H54 (cell line): ENCODE measurements around the gene AOAH.

Experiments used
- DNase-seq: peaks from one replicate; pipeline ENCODE4 v3.0.0; 2011; ENCODE audit warnings: low spot score, mixed read lengths; ENCODE audit not compliant: insufficient read length
- FAIRE-seq: peaks from 3 replicates; lab custom pipeline; 2011; peaks lifted over from hg19 to GRCh38; lab: Jason Lieb, UNC
- POLR2A ChIP-seq: IDR thresholded peaks from 2 replicates; pipeline ENCODE4 v1.6.1; 2011; ENCODE audit warnings: low read depth, mild to moderate bottlenecking, low read length

The AOAH gene, protein sequence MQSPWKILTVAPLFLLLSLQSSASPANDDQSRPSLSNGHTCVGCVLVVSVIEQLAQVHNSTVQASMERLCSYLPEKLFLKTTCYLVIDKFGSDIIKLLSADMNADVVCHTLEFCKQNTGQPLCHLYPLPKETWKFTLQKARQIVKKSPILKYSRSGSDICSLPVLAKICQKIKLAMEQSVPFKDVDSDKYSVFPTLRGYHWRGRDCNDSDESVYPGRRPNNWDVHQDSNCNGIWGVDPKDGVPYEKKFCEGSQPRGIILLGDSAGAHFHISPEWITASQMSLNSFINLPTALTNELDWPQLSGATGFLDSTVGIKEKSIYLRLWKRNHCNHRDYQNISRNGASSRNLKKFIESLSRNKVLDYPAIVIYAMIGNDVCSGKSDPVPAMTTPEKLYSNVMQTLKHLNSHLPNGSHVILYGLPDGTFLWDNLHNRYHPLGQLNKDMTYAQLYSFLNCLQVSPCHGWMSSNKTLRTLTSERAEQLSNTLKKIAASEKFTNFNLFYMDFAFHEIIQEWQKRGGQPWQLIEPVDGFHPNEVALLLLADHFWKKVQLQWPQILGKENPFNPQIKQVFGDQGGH

DNA sequence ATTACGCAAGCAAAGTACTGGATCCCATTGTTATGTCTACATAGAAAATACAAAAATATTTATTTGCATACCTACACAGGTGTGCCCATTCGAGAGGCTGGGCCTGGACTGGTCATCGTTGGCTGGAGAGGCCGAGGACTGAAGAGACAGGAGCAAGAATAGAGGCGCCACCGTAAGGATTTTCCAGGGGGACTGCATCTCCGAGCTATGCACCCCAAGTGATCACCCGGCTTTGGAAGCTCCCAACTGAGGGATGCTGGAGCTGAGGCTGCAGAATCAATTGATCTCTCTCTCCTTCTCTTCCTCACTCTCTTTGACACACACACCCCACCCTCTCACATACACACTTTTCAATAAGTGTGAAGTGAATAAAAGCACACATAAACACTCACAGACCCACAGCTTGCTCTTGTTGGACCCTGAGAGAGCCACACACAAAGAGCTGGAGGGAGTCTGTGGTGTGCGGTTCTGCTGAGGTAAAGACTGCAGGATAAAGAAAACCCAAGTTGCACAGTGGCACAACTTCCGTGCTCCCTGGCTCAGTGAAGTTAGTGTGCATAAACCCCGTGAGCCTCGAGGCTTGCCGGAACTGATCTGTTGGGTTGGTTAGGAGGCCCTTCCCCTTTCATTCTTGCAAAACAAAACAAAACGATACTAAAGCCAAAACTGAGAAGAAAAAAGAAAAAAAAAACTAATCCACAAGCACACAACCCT is at the start of gene AOAH:
AOAH (minus strand) TSS at position 544 of the 714 bp plus-strand sequence; CDS start at position 198, 346 bp downstream.
- DNase-seq (no peak), FAIRE-seq (no peak)
- no peak for TF ChIP-seq POLR2A

DNA sequence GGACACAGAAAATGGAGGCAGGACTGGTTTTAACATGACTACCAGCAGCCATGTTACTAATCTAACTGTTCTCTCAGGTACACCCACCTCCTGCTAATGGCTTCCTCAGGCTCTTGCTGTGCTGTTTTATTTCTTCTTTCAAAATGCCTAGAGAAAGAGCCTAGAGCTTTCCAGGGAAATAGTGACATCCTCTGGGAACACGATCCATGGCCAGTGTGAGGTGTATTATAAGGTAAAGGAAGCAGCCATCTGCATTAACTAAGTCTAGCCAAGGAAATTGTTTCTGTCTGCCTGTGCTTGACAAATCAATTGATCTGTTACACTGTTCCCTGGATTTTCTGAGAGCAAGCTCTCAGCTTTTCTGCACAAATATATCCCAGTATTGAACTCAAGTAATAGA is 42.2 kb upstream of the AOAH start:
- DNase-seq, result no peak
- TF ChIP-seq POLR2A, result no peak
- FAIRE-seq, result no peak

DNA sequence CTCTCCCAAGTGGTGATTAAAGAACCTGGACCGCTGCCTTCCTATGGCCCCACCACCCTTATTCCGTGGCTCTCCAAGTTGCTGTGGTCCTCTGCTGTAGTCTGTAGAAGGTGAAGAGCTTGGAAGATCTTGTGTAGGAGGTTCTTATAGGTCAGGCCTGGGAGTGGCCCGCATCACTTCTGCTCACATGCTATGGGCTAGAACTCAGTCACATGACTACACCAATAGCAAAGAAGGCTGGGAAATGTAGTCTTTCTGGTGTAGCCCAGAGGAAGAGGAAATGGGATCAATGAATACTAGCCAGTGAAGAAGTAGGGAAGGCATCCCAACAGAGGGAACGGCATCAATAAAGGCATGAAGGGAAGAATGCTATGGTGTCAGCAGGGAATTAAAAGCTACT is 41.3 kb upstream of the AOAH start:
- TF ChIP-seq POLR2A, result no peak
- no peak for FAIRE-seq
- no peak for DNase-seq

DNA sequence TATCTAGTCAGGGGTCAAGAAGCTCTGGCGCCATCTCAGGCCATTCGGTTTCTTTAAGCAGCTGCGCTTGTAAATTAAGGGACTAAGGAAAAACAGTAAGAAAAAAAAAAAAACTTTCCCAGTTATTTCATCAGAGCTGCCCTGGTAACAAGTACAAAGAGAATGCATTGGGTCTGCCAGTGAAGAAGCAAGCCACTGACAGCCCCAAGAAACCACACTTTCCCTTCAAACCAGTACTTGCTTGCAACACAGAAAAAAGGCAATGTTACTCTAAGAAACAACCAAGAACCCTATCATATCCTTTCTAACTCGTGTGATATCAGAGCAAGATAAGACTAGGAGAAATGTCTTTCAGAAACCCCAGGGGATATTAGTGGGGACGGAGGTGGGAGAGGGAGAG is 40.6 kb upstream of the AOAH start:
- no peak for DNase-seq
- no peak for FAIRE-seq
- no peak for TF ChIP-seq POLR2A

DNA sequence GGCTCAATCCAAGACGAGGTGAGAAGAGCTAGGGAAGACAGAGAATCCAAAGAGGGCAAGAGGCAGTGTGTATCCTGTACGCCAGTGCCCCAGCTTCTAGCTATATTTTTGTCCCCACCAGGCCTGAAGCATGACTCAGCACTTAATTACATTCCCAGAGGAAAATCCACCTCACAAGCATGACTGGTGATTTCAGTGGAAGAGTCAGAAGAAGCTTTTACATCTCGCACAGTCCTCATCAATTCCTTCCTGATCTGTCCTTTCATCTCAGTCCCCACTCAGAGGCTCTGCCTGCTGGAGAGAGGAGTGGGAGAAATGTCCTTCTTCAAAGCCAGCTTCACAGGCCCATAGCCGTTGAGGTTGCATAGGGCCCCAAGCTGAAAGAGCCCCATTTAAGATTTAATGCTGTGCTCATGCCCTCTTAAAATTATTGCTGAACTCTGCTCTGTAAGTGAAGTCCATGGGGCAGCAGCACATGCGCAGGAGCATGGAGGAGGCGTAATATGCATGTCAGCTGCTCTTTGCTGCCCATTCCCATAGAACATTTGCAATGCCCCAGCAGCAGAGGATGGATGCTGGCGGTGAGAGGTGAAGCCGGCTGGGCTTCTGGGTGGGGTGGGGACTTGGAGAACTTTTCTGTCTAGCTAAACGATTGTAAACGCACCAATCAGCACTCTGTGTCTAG is 39.0 kb upstream of the AOAH start:
- no peak for FAIRE-seq

DNA sequence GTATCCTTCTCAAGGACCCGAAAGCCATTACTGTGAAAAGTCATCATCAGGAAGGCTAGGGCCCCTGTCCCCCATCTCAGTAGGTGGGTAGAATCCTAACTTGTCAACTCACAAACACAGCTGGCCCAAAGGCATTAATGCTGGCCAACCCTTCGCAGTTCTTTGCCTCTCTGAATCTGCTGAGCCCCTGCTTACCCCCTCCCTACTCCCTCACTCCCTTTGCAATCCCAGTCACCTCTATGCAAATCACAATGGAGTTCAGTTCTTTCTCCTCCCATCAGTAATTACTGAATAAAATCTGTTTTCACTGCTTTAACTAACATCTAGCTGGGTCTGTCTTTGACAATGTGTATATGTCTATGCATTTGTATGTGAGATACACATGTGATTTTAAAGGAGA is 38.1 kb upstream of the AOAH start:
- FAIRE-seq (no peak), DNase-seq (no peak)

More for the DNA sequence above, 39.0 kb upstream of the AOAH start:
- DNase-seq, result no peak
- TF ChIP-seq POLR2A, result no peak

DNA sequence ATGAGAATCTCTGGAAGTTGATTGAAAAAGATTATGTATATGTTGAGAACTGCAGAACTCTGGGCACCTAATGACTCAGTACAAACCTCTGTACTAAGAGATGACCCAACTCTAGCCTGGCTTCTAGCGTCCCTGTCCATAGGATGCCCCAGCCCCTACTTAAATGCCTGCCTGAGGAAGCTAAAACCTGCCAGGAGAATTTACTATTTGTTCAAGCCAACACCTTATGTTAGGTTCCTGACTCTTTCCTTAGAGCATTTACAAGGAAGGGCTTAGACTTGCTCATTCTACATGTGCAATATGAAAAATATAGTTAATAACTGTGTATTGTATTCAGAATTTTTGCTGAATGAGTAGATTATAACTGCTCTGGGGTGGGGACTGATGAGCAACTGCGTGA is 37.5 kb upstream of the AOAH start:
- no peak for DNase-seq
- FAIRE-seq, result no peak
- no peak for TF ChIP-seq POLR2A

More for the DNA sequence above, 38.1 kb upstream of the AOAH start:
- no peak for TF ChIP-seq POLR2A

DNA sequence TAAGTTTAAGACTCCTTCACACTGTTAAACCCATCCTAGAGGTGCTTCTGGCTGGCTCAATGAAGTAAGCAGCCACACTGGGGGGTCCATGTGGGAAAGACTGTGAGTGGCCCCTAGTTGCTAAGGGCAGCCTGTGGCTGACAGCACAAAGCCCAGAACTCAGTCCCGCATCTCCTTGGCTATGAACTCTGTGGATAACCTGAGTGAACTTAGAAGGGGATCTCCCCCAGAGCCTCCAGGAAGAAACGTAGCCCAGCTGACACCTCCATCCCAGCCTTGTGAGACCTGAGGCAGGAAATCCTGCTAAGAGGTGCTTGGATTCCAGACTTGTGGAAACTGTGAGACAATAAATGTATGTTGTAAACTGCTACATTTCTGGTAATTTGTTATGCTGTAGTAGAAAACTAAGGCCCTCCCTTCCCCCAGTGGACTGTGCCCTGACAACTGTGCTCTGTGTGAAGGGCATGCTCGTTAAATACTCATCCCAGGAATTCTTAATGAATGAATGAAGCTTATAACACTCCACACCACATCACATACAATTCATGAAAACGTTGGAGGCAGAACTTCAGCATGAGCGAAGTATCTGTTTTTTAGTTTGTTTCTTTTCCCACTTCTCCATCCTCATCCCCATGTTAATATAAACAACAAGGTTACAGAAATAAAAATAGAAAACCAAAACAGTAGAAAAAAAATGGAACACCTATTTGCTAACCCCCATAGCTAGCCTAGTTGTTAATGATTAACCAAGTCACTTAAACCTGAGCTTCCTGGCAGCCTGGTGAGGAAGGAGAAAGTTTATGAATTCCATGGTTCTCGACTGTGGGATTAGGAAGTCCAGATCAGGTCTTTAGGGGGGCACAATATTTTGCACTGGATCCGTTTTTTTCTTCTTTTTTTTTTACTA is 36.8 kb upstream of the AOAH start:
- FAIRE-seq, result no peak
- TF ChIP-seq POLR2A, result no peak
- DNase-seq, result no peak

DNA sequence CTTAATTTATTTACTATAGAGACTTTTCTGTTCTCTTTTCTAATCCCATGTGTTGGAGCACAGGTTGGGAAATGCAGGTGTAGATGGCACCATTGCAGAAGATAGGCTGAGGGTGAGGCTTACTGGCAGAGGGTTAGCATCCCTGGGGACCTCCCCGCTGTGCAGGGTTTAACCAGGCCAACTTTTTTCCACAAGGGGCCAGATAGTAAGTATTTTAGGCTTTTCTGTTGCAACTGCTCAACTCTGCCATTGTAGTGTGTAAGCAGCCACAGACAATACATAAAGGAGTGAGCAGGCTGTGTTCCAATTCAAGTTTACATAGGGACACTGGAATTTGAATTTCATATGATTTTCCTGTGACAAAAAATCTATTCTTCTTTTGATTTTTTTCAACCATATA is 34.6 kb upstream of the AOAH start:
- FAIRE-seq, result no peak

DNA sequence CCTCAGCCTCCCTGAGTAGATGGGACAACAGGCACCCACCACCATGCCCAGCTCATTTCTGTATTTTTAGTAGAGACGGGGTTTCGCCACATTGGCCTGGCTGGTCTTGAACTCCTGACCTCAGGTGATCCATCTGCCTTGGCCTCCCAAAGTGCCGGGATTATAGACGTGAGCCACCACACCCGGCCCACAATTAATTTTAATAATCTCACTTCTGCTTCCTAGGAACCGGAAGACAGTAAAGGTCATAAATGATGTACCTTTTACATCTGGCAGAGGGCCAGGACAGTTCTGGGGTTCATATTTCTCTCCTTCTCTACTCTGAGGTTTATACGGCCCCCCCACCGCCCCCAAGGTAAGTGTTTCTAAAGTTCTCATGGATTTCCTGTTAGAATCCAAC is 31.2 kb upstream of the AOAH start:
- TF ChIP-seq POLR2A, result no peak
- no peak for DNase-seq
- FAIRE-seq, result no peak

More for the DNA sequence above, 34.6 kb upstream of the AOAH start:
- TF ChIP-seq POLR2A, result no peak
- no peak for DNase-seq

DNA sequence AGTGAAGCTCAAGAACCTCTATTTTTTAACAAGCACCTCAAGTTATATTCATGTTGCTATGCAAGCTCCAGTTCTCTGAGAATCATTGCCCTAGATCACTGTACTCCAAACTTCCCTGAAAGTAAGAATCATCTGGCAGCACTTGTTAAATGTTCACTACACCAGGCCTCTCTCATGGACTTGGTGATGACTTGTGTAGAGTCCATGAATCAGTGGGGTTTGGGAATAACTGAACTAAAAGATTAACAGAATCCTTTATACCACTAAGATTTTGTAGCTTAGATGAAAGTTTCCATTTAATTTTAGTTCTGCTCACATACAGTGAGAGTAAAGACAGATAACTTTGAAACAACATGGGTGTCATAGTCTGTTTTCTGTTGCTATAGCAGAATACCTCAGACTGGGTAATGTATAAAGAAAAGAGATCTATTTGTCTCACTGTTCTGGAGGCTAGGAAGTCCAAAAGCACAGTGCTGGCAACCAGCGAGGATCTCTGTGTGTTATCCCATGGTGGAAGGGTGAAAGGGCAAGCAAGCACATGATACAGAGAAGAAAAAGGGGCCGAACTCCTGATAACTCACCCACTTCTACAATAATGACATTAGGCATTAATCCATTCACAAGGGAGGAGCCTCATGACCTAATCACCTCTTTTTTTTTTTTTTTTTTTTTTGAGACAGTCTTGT is 27.9 kb upstream of the AOAH start:
- no peak for FAIRE-seq
- no peak for DNase-seq
- TF ChIP-seq POLR2A, result no peak

DNA sequence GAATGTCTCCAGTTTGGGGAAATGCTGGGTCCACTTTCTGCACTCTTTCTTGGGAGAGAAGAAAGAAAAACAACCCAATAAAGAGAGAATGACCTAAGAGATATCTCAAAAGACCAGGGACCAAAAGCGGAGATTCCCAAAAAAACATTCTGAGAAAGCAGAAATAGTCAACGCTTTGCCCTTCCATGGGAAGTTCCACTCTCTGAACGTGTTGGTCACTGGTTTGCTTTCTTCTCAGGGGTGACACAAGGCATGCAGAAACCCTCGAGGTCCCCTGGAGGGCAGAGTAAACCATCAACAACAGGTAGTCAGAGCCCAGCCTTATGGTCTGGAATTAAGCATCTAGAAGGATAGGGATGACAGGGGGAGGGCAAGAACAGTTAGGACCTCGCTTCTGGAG is 26.2 kb upstream of the AOAH start:
- no peak for TF ChIP-seq POLR2A
- FAIRE-seq (no peak), DNase-seq (no peak)
